Type B pancreatic cell (in vitro differentiated cells): Measurements from ENCODE around the gene ITGB1BP1. TPM values are rescaled to one million over a fixed set of nuclear protein-coding genes. Genes with fewer than 3 reads are reported as not detected.
A peak's percentile ranks its signal among the peaks of the same experiment; 100 is the strongest.

Source experiments
- DNase-seq: peaks from one replicate; pipeline ENCODE4 v3.0.0; 2021; ENCODE audit warnings: mixed read lengths; ENCODE audit not compliant: unreplicated experiment; ENCODE audit errors: extremely low spot score
- H3K27ac Mint-ChIP-seq: 2 replicates; pipeline ENCODE4 v1.8.0; 2021; ENCODE audit warnings: mild to moderate bottlenecking, mixed read lengths
- H3K27me3 Mint-ChIP-seq: 2 replicates; pipeline ENCODE4 v1.8.0; 2021; ENCODE audit warnings: mixed read lengths
- H3K36me3 Mint-ChIP-seq: 2 replicates; pipeline ENCODE4 v1.8.0; 2021; ENCODE audit warnings: mixed read lengths
- H3K4me1 Mint-ChIP-seq: one replicate; pipeline ENCODE4 v1.8.0; 2021; ENCODE audit warnings: mixed read lengths; ENCODE audit not compliant: unreplicated experiment
- H3K4me3 Mint-ChIP-seq: 2 replicates; pipeline ENCODE4 v1.8.0; 2021; ENCODE audit warnings: mild to moderate bottlenecking, mixed read lengths
- H3K9me3 Mint-ChIP-seq: 2 replicates; pipeline ENCODE4 v1.8.0; 2021; ENCODE audit warnings: mixed read lengths
- CTCF ChIP-seq: fragments of 200-600 bp; sonication (generic); conservative IDR thresholded peaks from 2 replicates; pipeline ENCODE4 v1.5.0; 2021; ENCODE audit warnings: antibody characterized with exemption, mild to moderate bottlenecking
- total RNA-seq: library from RNA; stranded (reverse); gene quantifications from 2 replicates; pipeline ENCODE4 v1.2.1, GENCODE V29; 2021; ENCODE audit warnings: low replicate concordance

Gene ITGB1BP1
- total RNA-seq, 1 donor from 2014 or later: 57.2 TPM

DNA sequence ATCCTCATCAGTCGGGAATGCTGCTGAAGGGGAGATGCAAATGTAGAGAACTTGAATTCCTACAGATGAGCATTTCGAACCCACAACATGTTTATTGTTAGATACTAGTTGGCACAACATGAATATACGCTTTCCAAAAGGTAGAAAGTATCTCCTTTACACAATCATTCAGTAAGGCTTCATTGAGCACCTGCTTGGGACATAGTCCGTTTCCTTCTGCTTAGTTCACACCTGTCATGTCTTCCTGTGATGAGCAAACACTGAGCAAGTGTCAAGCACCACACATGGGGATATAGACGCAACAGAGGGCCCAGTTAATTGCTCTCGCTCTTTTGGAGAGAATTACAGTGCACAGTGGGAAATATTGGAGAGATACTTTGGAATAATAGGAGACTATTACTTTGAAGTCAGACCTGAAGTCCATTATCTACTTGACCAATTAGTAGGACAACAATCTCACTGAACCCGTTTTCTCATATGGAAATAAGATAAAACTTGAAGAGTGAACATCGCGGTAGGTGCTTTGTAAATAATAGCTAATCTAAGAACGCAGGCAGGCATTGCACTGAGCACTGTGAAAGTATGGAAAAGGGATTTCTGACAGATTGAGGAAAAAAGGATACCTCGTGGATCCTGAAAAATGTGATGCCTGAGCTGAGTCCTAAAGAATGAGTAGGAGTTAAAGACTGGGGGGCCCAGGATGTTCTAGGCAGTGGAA, 1.3 kb upstream of the ITGB1BP1 start:
- peaks cover 19% of the 10 kb centered on the region for H3K4me1 Mint-ChIP-seq
- DNase-seq: no peak
- no peaks in the 10 kb centered on the region for H3K27me3 Mint-ChIP-seq
- H3K4me3 Mint-ChIP-seq: no peak overlapping the region
- no peaks in the 10 kb centered on the region for H3K9me3 Mint-ChIP-seq
- H3K27ac Mint-ChIP-seq: no peak overlapping the region
- no peak for TF ChIP-seq CTCF
- no peaks in the 10 kb centered on the region for H3K36me3 Mint-ChIP-seq

DNA sequence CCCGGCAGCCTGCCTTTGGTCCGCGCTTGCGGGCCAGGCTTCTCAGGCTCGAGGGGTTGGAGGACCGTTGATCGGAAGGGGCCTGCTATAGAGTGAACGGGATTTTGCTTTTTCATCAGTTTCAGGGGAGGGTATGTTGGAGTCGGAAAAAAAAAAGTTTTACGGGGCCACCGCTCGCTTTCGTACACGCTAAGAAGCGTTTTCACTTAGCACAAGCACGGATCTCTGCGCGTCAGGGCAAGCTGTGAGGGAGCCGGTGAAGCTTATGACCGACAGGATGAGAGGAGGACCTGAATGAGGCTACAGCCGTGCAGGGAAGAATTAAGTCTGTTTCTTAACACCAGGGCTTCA, 569 bp upstream of the ITGB1BP1 start:
- no peak for DNase-seq
- Mint-ChIP-seq H3K27ac (no peak overlapping the region), H3K4me3 (no peak overlapping the region), H3K36me3 (no peaks in the 10 kb centered on the region), H3K27me3 (no peaks in the 10 kb centered on the region), H3K4me1 (peaks cover 19% of the 10 kb centered on the region), H3K9me3 (no peaks in the 10 kb centered on the region)
- TF ChIP-seq CTCF: no peak

GRCh38 chr2:9422321-9423099, 818 bp downstream of the ITGB1BP1 start:
- H3K4me1 Mint-ChIP-seq: peaks cover 22% of the 10 kb centered on the region

DNA sequence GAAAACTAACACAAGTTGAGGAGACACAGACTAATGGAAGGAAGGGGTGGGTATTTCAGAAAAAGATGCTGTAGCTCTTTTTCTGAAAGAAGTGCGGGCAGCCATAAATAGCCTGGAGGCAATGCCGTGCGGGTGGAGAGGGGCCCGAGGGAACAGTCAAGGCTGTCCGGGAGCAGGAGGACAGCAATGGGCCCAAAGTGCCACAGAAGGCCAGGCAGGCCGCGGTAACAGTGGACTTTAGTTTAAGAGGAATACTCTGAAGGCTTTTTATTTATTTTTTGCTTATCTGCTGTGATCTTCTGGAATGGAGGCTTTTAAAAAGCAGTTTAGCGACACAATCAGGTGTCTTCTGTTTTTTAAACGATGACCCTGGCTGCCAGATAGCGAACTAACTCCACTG, 2.8 kb downstream of the ITGB1BP1 start:
- Mint-ChIP-seq H3K9me3 (no peaks in the 10 kb centered on the region), H3K27me3 (no peaks in the 10 kb centered on the region), H3K4me3 (peak overlapping the region; percentile 54), H3K4me1 (peaks cover 22% of the 10 kb centered on the region), H3K27ac (peak overlapping the region; percentile 36), H3K36me3 (peaks cover 10% of the 10 kb centered on the region)
- no peak for DNase-seq
- no peak for TF ChIP-seq CTCF

More at GRCh38 chr2:9422321-9423099, 818 bp downstream of the ITGB1BP1 start:
- no peak for TF ChIP-seq CTCF
- Mint-ChIP-seq H3K9me3 (no peaks in the 10 kb centered on the region), H3K36me3 (peaks cover 10% of the 10 kb centered on the region), H3K4me3 (peak overlapping the region; percentile 91), H3K27me3 (no peaks in the 10 kb centered on the region), H3K27ac (peak overlapping the region; percentile 84)
- DNase-seq: no peak

DNA sequence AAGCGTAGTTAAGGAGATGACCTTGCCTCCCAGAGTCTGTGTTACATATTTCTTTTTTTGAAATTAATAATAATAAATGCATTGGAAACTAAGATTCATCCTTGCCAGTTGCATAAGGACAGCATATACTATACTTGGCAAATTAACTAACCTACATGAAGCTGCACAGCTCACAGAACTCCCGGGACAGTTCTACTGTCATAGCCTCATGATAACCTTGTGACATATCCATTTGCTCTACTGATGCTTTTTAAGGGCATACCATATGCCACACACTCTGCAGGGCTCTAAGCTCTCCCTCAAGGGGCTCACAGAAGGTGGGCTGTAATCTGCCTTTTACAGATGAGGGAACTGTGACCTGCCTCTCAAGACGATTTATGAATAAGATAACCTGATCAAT, 3.8 kb downstream of the ITGB1BP1 start:
- Mint-ChIP-seq H3K36me3 (peaks cover 10% of the 10 kb centered on the region), H3K4me1 (peaks cover 22% of the 10 kb centered on the region), H3K27ac (no peak overlapping the region), H3K9me3 (no peaks in the 10 kb centered on the region), H3K27me3 (no peaks in the 10 kb centered on the region), H3K4me3 (peak overlapping the region; percentile 29)
- TF ChIP-seq CTCF: no peak
- DNase-seq: no peak
